ENCODE data around the gene AP1S3.
"Not testable (repeated sequence)": the region's sequence is repeated elsewhere in the genome, so short reads cannot be mapped to it uniquely, and the experiment has no call there.

Gene AP1S3

GRCh38 chr2:223837287-223838061 lies at the start of gene AP1S3:
AP1S3 (minus strand) TSS chr2:223837582; CDS start chr2:223837450, 132 bp downstream.
- peak; percentile 88 for DNase-seq

DNA sequence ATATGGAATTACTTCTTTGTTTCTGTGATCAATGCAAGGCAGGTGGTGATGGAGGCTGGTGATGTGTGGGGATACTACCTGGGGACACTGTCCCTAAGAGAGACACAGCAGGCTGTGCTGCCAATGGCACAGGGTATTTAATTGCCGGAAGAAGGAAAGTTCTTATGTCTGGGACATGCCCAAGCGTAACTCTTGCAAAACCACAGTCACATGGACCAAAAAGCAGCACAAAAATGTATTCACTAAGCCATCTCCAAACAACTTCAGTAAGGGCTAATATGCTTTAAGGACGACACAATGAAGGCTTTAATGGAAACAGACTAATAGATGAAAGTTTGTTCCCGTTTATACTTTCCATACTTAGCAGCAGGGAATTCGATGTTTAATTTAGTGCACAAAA lies 49.7 kb upstream of the AP1S3 start:
- DNase-seq = no peak

- no peak for DNase-seq
Measured at GRCh38 chr2:223886726-223887125, 49.3 kb upstream of the AP1S3 start.

DNA sequence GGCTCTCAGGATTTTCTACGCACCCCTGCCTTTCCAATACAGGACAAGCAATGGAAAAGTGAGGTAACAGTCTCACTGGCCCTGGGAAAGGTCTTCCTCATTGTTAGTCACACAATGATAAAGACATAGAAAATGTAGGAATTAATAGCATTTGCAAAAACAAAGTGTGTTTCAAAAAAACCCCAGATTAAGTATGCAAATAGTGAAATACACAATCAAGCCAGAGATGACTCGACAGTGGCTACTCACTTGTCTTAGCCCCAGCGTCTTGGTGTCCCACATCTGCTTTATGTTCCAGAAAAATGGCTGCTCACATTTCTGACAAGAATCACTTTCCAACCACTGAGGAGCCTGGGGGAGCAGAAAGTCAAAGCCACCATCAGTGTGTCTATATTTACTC lies 47.0 kb upstream of the AP1S3 start:
- no peak for DNase-seq

- DNase-seq = no peak
Measured at GRCh38 chr2:223882715-223883114, 45.3 kb upstream of the AP1S3 start.

DNA sequence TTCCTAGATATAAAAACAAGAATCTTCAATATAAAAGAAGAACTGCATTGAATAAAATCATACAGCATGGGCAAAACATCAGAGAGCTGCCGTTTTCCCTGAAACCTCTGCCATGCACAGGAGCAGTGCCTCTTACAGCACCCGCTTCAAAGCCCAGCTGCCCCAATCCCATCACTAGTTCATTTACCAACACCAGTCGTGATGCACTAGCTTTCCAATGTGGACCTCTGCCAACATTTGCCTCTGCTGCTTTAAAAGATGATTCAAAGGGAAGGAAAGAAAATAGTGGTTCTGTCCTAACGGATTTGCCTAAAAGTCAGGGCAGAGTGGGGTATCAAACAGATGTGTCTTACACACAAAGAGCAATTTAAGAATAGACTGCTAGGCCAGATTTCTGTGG lies 43.4 kb upstream of the AP1S3 start:
- DNase-seq = no peak

DNA sequence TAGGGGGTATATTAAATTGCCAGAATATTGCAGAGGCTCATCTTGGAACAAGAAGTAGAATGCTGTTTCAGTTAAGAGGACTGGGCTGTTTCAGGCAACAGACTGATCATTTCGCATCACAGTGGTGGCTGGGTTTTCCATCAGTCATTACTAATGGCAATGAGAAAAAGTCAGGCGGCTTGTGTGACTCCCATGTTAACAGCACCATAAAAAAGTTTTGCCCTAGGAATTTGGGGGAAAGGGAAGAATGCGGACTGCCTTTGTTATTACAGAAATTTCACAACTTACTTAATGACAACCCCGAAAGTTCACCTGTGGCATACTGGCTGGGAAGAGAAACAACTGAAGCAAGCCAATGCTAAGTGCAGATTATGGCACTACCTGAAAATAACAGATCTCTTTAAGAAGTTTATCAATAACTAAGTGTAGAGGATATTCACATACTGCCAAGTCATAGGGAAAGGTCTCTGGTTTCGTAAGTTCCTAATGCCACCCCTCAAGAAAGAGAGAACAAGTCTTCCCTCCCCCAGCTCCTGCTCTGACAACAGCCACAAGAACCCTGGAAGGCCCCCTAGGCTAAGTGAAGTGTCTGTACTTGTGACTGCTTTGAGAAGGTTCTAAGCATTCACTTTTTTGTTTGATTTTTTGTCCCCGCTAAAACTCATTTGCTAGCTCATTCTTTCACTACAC lies 40.5 kb upstream of the AP1S3 start:
- no peak for DNase-seq

- no peak for DNase-seq
Measured at GRCh38 chr2:223873672-223874071, 36.3 kb upstream of the AP1S3 start.

DNA sequence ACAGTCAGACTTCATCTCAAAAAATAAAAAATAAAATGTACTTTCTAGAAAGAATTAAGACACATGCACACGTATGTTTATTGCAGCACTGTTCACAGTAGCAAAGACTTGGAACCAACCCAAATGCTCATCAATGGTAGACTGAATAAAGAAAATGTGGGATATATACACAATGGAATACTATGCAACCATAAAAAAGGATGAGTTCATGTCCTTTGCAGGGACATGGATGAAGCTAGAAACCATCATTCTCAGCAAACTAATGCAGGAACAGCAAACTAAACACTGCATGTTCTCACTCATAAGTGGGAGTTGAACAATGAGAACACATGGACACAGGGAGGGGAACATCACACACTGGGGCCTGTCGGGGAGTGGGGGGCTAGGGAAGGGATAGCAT lies 35.4 kb upstream of the AP1S3 start:
- not testable (repeated sequence) for DNase-seq

DNA sequence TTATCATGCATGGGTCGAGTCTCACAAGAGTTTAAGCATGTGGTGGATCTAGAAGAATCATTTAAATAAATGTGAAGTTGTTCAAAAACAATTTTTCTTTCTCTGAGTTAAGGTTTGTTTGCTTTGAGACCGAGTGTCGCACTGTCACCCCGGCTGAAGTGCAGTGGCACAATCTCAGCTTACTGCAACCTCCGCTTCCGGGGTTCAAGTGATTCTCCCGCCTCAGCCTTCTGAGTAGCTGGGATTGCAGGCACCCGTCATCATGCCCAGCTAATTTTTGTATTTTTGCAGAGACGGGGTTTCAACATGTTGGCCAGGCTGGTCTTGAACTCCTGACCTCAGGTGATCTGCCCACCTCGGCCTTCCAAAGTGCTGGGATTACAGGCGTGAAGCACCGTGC lies 34.3 kb upstream of the AP1S3 start:
- not testable (repeated sequence) for DNase-seq

DNA sequence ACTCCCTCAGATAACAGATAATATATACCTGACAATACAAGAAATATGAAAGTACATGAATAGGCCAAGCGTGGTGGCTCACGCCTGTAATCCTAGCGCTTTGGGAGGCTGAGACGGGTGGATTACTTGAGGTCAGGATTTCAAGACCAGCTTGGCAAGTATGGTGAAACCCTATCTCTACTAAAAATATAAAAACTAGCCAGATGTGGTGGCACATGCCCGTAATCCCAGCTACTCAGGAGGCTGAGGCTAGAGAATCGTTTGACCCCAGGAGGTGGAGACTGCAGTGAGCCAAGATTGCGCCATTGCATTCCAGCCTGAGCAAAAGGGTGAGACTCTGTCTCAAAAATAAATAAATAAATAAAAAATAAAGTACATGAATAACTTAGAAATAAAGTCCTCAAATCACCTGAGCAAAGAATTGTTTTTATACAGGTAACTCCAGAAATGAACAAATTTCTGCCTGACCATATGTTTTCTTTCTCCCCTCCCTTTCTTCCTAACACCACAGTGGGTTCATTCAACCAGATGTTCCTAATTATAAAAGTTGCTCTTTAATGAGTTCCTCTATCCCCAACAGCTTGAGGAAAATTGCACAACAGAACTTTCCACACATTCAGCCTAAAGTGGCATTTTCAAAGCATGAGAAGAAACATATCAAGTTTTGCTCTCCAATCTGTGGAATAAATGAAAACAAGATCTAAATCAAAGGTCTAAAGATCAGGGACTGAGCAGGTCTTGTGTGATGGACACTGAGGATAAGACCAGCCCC lies 33.6 kb upstream of the AP1S3 start:
- DNase-seq = peak; percentile 35

GRCh38 chr2:223868005-223868404 lies 30.6 kb upstream of the AP1S3 start:
- peak; percentile 89 for DNase-seq

DNA sequence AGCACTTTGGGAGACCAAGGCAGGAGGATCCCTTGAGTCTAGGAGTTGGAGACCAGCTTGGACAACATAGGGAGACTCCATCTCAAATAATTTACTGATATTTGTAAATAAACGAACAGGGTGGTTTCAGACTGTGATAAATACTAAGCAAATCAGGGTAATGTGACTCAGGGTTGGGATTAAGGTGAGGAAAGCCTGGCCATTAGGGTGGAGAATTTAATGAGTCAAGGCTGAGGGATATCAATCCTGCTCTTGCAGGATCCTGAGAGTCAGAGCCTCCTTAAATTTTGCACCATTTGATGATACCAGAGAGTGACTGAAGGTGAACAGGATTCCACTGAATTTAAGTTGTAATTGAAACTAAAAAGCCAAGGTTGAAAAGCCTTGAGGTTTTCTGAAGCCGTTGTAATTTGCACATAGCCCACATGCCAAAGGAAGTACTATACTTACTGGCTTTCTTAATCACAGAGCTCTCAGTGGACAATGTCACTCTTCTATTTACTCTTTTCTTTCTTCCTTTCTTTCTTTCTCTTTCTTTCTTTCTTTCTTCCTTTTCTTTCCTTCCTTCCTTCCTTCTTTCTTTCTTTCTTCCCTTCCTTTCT lies 28.6 kb upstream of the AP1S3 start:
- DNase-seq = no peak

GRCh38 chr2:223865124-223865523 lies 27.7 kb upstream of the AP1S3 start:
- no peak for DNase-seq

GRCh38 chr2:223863491-223863890 lies 26.1 kb upstream of the AP1S3 start:
- DNase-seq = no peak

DNA sequence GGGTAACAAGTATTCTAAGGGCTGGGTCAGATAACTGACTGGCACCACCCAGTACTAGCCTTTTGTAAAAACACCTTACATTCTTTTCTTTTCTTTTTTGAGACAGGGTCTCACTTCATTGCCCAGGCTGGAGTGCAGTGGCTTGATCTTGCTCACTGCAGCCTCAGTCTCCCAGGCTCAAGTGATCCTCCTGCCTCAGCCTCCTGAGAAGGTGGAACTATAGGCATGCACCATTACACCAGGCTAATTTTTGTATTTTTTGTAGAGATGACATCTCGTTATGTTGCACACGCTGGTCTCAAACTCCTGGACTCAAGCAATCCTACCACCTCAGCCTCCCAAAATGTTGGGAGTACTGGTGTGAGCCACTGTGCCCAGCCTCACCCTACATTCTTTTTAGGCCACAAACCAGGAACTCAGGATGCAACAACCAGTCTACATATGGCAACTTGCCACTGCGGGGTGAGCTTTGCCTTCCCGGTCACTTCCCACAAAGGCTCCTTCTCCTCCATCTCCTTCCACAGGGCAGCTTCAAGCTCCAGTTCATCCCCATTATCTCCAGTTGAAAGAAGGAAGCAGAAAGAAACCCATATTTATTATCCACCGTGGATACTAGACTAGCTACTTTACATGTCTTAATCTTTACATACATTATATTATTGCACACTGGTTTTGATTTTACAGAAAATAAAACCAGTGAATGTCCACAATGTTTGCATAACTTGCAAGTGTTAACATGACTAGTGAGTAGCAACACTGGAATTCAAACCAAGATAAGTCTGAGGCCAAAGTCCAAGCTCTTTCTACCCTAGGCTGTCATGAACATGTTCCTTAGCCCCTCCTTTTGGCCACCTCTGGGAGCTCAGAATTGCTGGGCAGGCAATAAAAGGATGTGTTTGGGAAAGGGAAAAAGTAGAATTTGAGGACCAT lies 23.7 kb upstream of the AP1S3 start:
- no peak for DNase-seq

DNA sequence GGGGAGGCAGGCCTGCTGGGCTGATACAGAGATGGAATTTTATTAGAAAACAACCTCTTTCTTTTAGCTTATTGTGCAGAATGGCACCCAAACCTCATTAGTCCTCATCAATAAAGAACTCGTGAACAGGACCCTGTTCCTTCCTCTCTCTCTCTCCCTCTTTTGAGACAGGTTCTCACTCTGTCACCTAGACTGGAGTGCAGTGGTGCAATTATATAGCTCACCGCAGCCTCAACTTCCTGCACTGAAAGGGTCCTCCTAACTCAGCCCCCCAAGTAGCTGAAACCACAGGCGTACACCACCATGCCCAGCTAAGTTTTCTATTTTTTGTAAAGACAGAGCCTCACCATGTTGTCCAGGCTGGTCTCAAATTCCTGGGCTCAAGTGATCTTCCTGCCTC lies 21.7 kb upstream of the AP1S3 start:
- no peak for DNase-seq

- no peak for DNase-seq
Measured at GRCh38 chr2:223856584-223856983, 19.2 kb upstream of the AP1S3 start.

GRCh38 chr2:223856021-223856420 lies 18.6 kb upstream of the AP1S3 start:
- DNase-seq = no peak

GRCh38 chr2:223855426-223855825 lies 18.0 kb upstream of the AP1S3 start:
- no peak for DNase-seq

DNA sequence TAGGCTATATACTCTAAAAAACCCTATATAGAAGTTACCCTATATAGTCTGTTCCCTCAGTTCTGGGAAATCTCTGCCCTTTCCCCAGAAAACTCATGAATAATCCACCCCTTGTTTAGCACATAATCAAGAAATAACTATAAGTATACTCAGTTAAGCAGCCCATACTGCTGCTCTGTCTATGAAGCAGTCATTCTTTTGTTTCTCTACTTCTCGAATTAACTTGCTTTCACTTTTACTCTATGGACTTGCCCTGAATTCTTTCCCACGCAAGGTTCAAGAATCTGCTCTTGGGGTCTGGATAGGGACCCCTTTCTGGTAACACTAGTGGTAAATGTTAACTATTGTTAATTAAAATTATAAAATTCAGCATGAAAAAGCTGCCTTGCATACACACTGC lies 17.4 kb upstream of the AP1S3 start:
- DNase-seq = no peak

- DNase-seq = no peak
Measured at GRCh38 chr2:223853425-223853837, 16.0 kb upstream of the AP1S3 start.

Measured in NCI-H2171 treated with DMSO at 0.1 percent for 48 hours (cell line).